WERI-Rb-1 (cell line): ENCODE data around the gene DNAH9.

Experiments used
- DNase-seq: peaks from one replicate; pipeline ENCODE4 v3.0.0-alpha.2; 2020
- H3K27ac ChIP-seq: fragments of 250-450 bp; sonication (Bioruptor Pico); 2 replicates; pipeline ENCODE4 v1.5.1; 2020; ENCODE audit warnings: mild to moderate bottlenecking, moderate library complexity
- H3K27me3 ChIP-seq: fragments of 250-450 bp; sonication (Bioruptor Pico); 2 replicates; pipeline ENCODE4 v1.5.1; 2021; ENCODE audit warnings: mild to moderate bottlenecking, low read depth, moderate library complexity; ENCODE audit not compliant: insufficient read depth, severe bottlenecking
- H3K36me3 ChIP-seq: fragments of 250-450 bp; sonication (Bioruptor Pico); 2 replicates; pipeline ENCODE4 v1.5.1; 2020; ENCODE audit warnings: mild to moderate bottlenecking, moderate library complexity
- H3K4me3 ChIP-seq: 2 replicates; pipeline ENCODE4 v1.5.1; 2011; ENCODE audit warnings: low read depth, mild to moderate bottlenecking, control low read depth, low read length
- H3K9me3 ChIP-seq: fragments of 250-450 bp; sonication (Bioruptor Pico); 2 replicates; pipeline ENCODE4 v1.5.1; 2021; ENCODE audit warnings: mild to moderate bottlenecking, moderate library complexity; ENCODE audit not compliant: severe bottlenecking
- CTCF ChIP-seq: IDR thresholded peaks from 2 replicates; pipeline ENCODE4 v1.5.1; 2011; ENCODE audit warnings: low read depth, mild to moderate bottlenecking, control low read depth, inconsistent platforms, low read length

Gene DNAH9

GRCh38 chr17:11583306-11583992 lies 14.8 kb upstream of the DNAH9 start:
- no peaks in the 10 kb centered on the region for H3K36me3 ChIP-seq
- H3K27me3 ChIP-seq, result no peaks in the 10 kb centered on the region
- no peak for DNase-seq
- no peaks in the 10 kb centered on the region for H3K9me3 ChIP-seq
- no peak overlapping the region for H3K27ac ChIP-seq
- H3K4me3 ChIP-seq, result no peak overlapping the region
- TF ChIP-seq CTCF, result no peak

- H3K4me3 ChIP-seq, result no peak overlapping the region
- TF ChIP-seq CTCF, result no peak
- no peak for DNase-seq
- H3K9me3 ChIP-seq, result no peaks in the 10 kb centered on the region
- H3K27me3 ChIP-seq, result no peaks in the 10 kb centered on the region
- no peaks in the 10 kb centered on the region for H3K36me3 ChIP-seq
- H3K27ac ChIP-seq, result no peak overlapping the region
Measured at GRCh38 chr17:11589716-11590115, 8.6 kb upstream of the DNAH9 start.

- Histone ChIP-seq H3K27me3 (no peaks in the 10 kb centered on the region), H3K27ac (no peak overlapping the region), H3K9me3 (no peaks in the 10 kb centered on the region), H3K36me3 (no peaks in the 10 kb centered on the region), H3K4me3 (no peak overlapping the region)
- peak; percentile 73 for DNase-seq
- TF ChIP-seq CTCF, result no peak
Measured at GRCh38 chr17:11601661-11602060, 3.4 kb downstream of the DNAH9 start.

- TF ChIP-seq CTCF, result no peak
- DNase-seq, result no peak
- Histone ChIP-seq H3K27ac (no peak overlapping the region), H3K27me3 (no peaks in the 10 kb centered on the region), H3K4me3 (no peak overlapping the region), H3K36me3 (no peaks in the 10 kb centered on the region), H3K9me3 (no peaks in the 10 kb centered on the region)
Measured at GRCh38 chr17:11608396-11608795, 10.1 kb downstream of the DNAH9 start.

GRCh38 chr17:11610999-11611566 lies 12.8 kb downstream of the DNAH9 start:
- no peaks in the 10 kb centered on the region for H3K9me3 ChIP-seq
- no peaks in the 10 kb centered on the region for H3K36me3 ChIP-seq
- no peaks in the 10 kb centered on the region for H3K27me3 ChIP-seq
- peak overlapping the region; percentile 53 for H3K27ac ChIP-seq
- peak; percentile 83 for DNase-seq
- TF ChIP-seq CTCF, result no peak
- no peak overlapping the region for H3K4me3 ChIP-seq

- Histone ChIP-seq H3K27ac (no peak overlapping the region), H3K9me3 (no peaks in the 10 kb centered on the region)
Measured at GRCh38 chr17:11612956-11613355, 14.7 kb downstream of the DNAH9 start.

More at GRCh38 chr17:11612956-11613355, 14.7 kb downstream of the DNAH9 start:
- Histone ChIP-seq H3K27me3 (no peaks in the 10 kb centered on the region), H3K36me3 (no peaks in the 10 kb centered on the region), H3K4me3 (no peak overlapping the region)
- no peak for DNase-seq
- TF ChIP-seq CTCF, result no peak
